ENCODE data around the gene RIOK3. TPM values are rescaled to one million over a fixed set of nuclear protein-coding genes. Genes with fewer than 3 reads are reported as not detected.
"Not testable (repeated sequence)": the region's sequence is repeated elsewhere in the genome, so short reads cannot be mapped to it uniquely, and the experiment has no call there.

RIOK3 gene
- total RNA-seq, 5 donors from 2014 or later (not counting 1 experiment from before 2014, with no cell fraction given): 63.1 to 99.2 (median 65.3) TPM

DNA sequence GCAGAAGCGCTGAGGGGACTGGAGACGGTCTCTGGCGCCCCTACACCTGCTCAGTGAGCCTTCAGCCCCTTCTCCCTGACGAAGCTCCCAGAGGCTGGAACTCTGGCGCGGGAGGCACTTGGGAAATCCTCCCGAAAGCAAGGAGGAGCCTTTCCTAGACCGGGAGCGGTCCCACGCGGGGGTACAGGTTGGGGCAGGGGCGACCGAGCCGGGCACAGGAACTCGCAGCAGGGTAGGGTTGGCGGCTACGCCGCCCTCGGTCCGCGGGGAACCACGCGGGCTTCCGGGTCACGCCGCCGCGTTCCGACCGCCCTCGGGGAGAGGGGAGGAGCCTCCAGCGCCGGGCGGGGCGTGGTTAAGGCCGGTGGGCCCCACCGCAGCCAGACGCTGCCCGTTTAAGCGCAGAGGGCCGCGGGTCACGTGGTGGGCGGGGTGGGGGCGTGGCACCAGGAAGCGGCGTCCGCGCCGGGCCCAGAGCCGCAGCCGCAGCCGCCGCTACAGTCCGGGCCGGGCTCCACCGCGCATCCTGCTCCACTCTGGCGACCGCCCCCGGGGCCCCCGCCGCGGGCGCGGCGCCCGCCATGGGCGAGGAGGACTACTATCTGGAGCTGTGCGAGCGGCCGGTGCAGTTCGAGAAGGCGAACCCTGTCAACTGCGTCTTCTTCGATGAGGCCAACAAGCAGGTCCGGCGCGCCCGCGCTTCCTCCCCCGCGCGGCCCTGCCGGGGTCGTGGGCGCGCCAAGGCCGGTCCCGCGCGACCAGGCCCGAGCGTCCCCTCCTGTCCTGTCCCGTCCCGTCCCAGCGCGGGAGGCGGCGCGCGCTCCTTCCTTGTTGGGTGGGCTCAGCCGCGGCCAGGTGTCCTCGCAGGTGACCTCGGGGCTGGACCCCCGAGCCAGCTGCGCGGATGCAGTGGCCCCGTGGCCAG lies 50.2 kb downstream of the RIOK3 start, which contains the start of gene RMC1:
TSS of gene RMC1 (plus strand) at position 474 of the 925 bp plus-strand sequence. CDS start at position 582, 108 bp downstream.
- Histone ChIP-seq H3K27me3 (replicated peaks in 1 of 2; ENCODE audit: control insufficient read depth in 2 of 2, extremely low read depth in 1 of 2, insufficient read depth in 2 of 2, low read length in 1 of 2) (no peaks in the 10 kb centered on the region), H3K27ac (ENCODE audit: low read length) (peak within 1 kb of the TSS; percentile 83), H3K36me3 (ENCODE audit: control insufficient read depth in 2 of 2, extremely low read depth in 1 of 2, insufficient read depth in 1 of 2, low read length in 1 of 2) (peaks cover 6 to 14% of the 10 kb centered on the region in 2 donors), H3K4me3 (ENCODE audit: control insufficient read depth in 1 of 2, extremely low read depth in 1 of 2, low read length in 1 of 2) (peak within 1 kb of the TSS; percentile 59 to 77), H3K9me3 (no peaks in the 10 kb centered on the region), H3K4me1 (ENCODE audit: control insufficient read depth in 1 of 2, extremely low read depth in 1 of 2, insufficient read depth in 2 of 2, low read length in 2 of 2) (peaks cover 6 to 40% of the 10 kb centered on the region in 2 experiments)
- POLR2A ChIA-PET: no interaction called here
- Mint-ChIP-seq H3K27ac (peak within 1 kb of the TSS; percentile 91 to 95), H3K9me3 (no peaks in the 10 kb centered on the region), H3K36me3 (peaks cover 10% of the 10 kb centered on the region), H3K27me3 (no peaks in the 10 kb centered on the region), H3K4me3 (peak within 1 kb of the TSS; percentile 93 to 99 (median 96)), H3K4me1 (peaks cover 52 to 65% (median 56%) of the 10 kb centered on the region in 3 donors)
- CTCF ChIA-PET: interaction anchor here in 1 of 2 donors (0.9 to 1.6 kb wide), 2 partner anchors 15 to 50 kb away, joined by 3 to 4 read pairs; partner anchors contain the start of gene RIOK3
- DNase-seq (peak; percentile 88 to 99 (median 96)), ATAC-seq (replicated peaks in 1 of 4) (peak; percentile 90 to 96 (median 94))
- WGBS (ENCODE audit: insufficient coverage): under 1% methylated on average over 110 of the region's 110 CpGs

DNA sequence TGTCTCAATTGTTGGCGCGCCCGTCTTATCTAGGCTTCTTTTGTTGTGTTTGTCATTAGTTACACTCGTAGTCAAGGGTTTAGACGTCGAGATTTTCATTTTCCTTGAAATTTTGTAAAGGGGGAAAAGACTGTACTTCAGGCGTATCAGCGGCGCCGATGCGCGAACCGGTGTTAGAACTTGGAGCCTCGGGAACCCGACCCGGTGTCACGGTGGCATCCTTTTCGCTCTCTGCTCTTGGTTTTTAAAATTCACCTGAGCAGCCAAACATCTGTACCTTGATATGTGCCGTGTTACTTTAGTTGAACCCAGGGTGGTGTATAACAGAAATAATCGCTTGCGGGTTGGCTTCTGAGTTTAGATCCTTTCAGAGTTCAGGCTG lies 50.9 kb downstream of the RIOK3 start:
- ATAC-seq (replicated peaks in 1 of 4) (no peak), DNase-seq (peak in 3 of 35 experiments; percentile 9 to 38 (median 14))
- Histone ChIP-seq H3K27ac (ENCODE audit: low read length) (peak overlapping the region; percentile 14), H3K9me3 (no peaks in the 10 kb centered on the region), H3K4me1 (ENCODE audit: control insufficient read depth in 1 of 2, extremely low read depth in 1 of 2, insufficient read depth in 2 of 2, low read length in 2 of 2) (peaks cover 6 to 34% of the 10 kb centered on the region in 2 experiments), H3K27me3 (replicated peaks in 1 of 2; ENCODE audit: control insufficient read depth in 2 of 2, extremely low read depth in 1 of 2, insufficient read depth in 2 of 2, low read length in 1 of 2) (no peaks in the 10 kb centered on the region), H3K36me3 (ENCODE audit: control insufficient read depth in 2 of 2, extremely low read depth in 1 of 2, insufficient read depth in 1 of 2, low read length in 1 of 2) (peaks cover 6 to 20% of the 10 kb centered on the region in 2 donors), H3K4me3 (ENCODE audit: control insufficient read depth in 1 of 2, extremely low read depth in 1 of 2, low read length in 1 of 2) (peak overlapping the region; percentile 57 to 71)
- H3K27me3 Mint-ChIP-seq: no peaks in the 10 kb centered on the region
- ChIA-PET CTCF (interaction anchor here in 1 of 2 donors (1.2 to 1.6 kb wide), 2 partner anchors 51 to 199 kb away, joined by 4 read pairs; partner anchors contain the start of gene RIOK3), POLR2A (no interaction called here)
- H3K4me1 Mint-ChIP-seq: peaks cover 49 to 62% (median 59%) of the 10 kb centered on the region in 3 donors
- peak overlapping the region; percentile 90 to 91 for H3K27ac Mint-ChIP-seq
- peaks cover 13% of the 10 kb centered on the region for H3K36me3 Mint-ChIP-seq
- H3K9me3 Mint-ChIP-seq: no peaks in the 10 kb centered on the region
- WGBS (ENCODE audit: insufficient coverage): 0% methylated on average over 19 of the region's 21 CpGs
- peak overlapping the region; percentile 93 to 99 (median 96) for H3K4me3 Mint-ChIP-seq

GRCh38 chr18:23504720-23505119 lies 51.6 kb downstream of the RIOK3 start:
- CTCF ChIA-PET: interaction anchor here (0.7 to 1.6 kb wide), 6 partner anchors 10 to 199 kb away, joined by 3 to 4 read pairs (median 4); partner anchors contain the start of gene RIOK3 (in 1 of the 2)

DNA sequence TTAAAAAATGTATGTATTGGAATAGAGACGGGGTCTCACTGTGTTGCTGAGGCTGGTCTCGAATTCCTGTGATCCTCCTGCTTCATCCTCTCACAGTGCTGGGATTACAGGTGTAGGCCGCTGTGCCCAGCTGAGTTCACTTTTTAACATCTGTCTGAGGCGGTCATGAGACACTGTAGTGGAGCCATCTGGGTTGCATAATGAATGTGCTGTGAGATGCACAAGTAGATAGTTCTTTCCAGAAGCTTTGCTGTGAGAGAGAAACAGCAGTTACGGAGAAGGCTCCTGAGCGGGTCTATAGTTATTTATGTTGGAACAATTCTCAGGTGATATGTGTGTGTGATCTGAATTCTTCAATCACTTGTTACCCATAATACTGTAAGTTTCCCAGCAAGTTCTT lies 53.3 kb downstream of the RIOK3 start:
- WGBS (ENCODE audit: insufficient coverage): 80% methylated on average over 1 of the region's 6 CpGs
- DNase-seq: no peak
- no peaks in the 10 kb centered on the region for H3K9me3 Mint-ChIP-seq
- ChIA-PET CTCF (interaction anchor here (0.7 kb wide), 2 partner anchors 10 to 16 kb away, joined by 3 read pairs; no protein-coding TSS in a partner anchor), POLR2A (interaction anchor here in 1 of 2 donors (0.7 kb wide), 1 partner anchor 1901 kb away, joined by 3 read pairs; no protein-coding TSS in a partner anchor)
- peaks cover 24% of the 10 kb centered on the region for H3K36me3 Mint-ChIP-seq
- ATAC-seq (replicated peaks in 1 of 4): no peak
- no peak overlapping the region for H3K4me3 Mint-ChIP-seq
- no peak overlapping the region for H3K27ac Mint-ChIP-seq
- Histone ChIP-seq H3K27me3 (replicated peaks in 1 of 2; ENCODE audit: control insufficient read depth in 2 of 2, extremely low read depth in 1 of 2, insufficient read depth in 2 of 2, low read length in 1 of 2) (no peaks in the 10 kb centered on the region), H3K9me3 (no peaks in the 10 kb centered on the region), H3K4me3 (ENCODE audit: control insufficient read depth in 1 of 2, extremely low read depth in 1 of 2, low read length in 1 of 2) (no peak overlapping the region), H3K36me3 (ENCODE audit: control insufficient read depth in 2 of 2, extremely low read depth in 1 of 2, insufficient read depth in 1 of 2, low read length in 1 of 2) (peaks cover 6 to 39% of the 10 kb centered on the region in 2 donors), H3K4me1 (ENCODE audit: control insufficient read depth in 1 of 2, extremely low read depth in 1 of 2, insufficient read depth in 2 of 2, low read length in 2 of 2) (peaks cover 6 to 30% of the 10 kb centered on the region in 2 experiments), H3K27ac (ENCODE audit: low read length) (no peak overlapping the region)
- peaks cover 46 to 57% (median 55%) of the 10 kb centered on the region in 3 donors for H3K4me1 Mint-ChIP-seq
- H3K27me3 Mint-ChIP-seq: no peaks in the 10 kb centered on the region

More at GRCh38 chr18:23504720-23505119, 51.6 kb downstream of the RIOK3 start:
- POLR2A ChIA-PET: no interaction called here
- DNase-seq: peak in 1 of 35 experiments; percentile 46
- H3K4me1 Mint-ChIP-seq: peaks cover 44 to 57% (median 56%) of the 10 kb centered on the region in 3 donors
- peak overlapping the region in 1 of 2 donors; percentile 57 for H3K4me3 ChIP-seq (ENCODE audit: control insufficient read depth in 1 of 2, extremely low read depth in 1 of 2, low read length in 1 of 2)
- peaks cover 13% of the 10 kb centered on the region for H3K36me3 Mint-ChIP-seq
- H3K36me3 ChIP-seq (ENCODE audit: control insufficient read depth in 2 of 2, extremely low read depth in 1 of 2, insufficient read depth in 1 of 2, low read length in 1 of 2): peaks cover 6 to 28% of the 10 kb centered on the region in 2 donors
- no peak for ATAC-seq (replicated peaks in 1 of 4)
- peak overlapping the region; percentile 14 for H3K27ac ChIP-seq (ENCODE audit: low read length)
- H3K4me3 Mint-ChIP-seq: peak overlapping the region; percentile 93 to 99 (median 96)
- no peaks in the 10 kb centered on the region for H3K9me3 Mint-ChIP-seq
- H3K4me1 ChIP-seq (ENCODE audit: control insufficient read depth in 1 of 2, extremely low read depth in 1 of 2, insufficient read depth in 2 of 2, low read length in 2 of 2): peaks cover 6 to 30% of the 10 kb centered on the region in 2 experiments
- H3K27ac Mint-ChIP-seq: peak overlapping the region; percentile 90 to 91
- 40% methylated on average over 1 of the region's 3 CpGs for WGBS (ENCODE audit: insufficient coverage)
- no peaks in the 10 kb centered on the region for H3K9me3 ChIP-seq
- no peaks in the 10 kb centered on the region for H3K27me3 Mint-ChIP-seq
- H3K27me3 ChIP-seq (replicated peaks in 1 of 2; ENCODE audit: control insufficient read depth in 2 of 2, extremely low read depth in 1 of 2, insufficient read depth in 2 of 2, low read length in 1 of 2): no peaks in the 10 kb centered on the region

- not testable (repeated sequence) for H3K27ac Mint-ChIP-seq
Measured at GRCh38 chr18:23510923-23511322, 57.8 kb downstream of the RIOK3 start.

GRCh38 chr18:23512216-23512615 lies 59.1 kb downstream of the RIOK3 start:
- peaks cover 6 to 66% of the 10 kb centered on the region in 2 donors for H3K36me3 ChIP-seq (ENCODE audit: control insufficient read depth in 2 of 2, extremely low read depth in 1 of 2, insufficient read depth in 1 of 2, low read length in 1 of 2)
- ATAC-seq (replicated peaks in 1 of 4); POLR2A ChIA-PET; H3K4me3 Mint-ChIP-seq; H3K4me1 ChIP-seq (ENCODE audit: control insufficient read depth in 1 of 2, extremely low read depth in 1 of 2, insufficient read depth in 2 of 2, low read length in 2 of 2); H3K27me3 ChIP-seq (replicated peaks in 1 of 2; ENCODE audit: control insufficient read depth in 2 of 2, extremely low read depth in 1 of 2, insufficient read depth in 2 of 2, low read length in 1 of 2); H3K9me3 Mint-ChIP-seq; H3K4me3 ChIP-seq (ENCODE audit: control insufficient read depth in 1 of 2, extremely low read depth in 1 of 2, low read length in 1 of 2); H3K27me3 Mint-ChIP-seq; DNase-seq; CTCF ChIA-PET; H3K9me3 ChIP-seq: not testable (repeated sequence)
- Mint-ChIP-seq H3K27ac (peak overlapping the region; percentile 73 to 88), H3K36me3 (peaks cover 34% of the 10 kb centered on the region), H3K4me1 (peaks cover 32 to 39% (median 36%) of the 10 kb centered on the region in 3 donors)
- H3K27ac ChIP-seq (ENCODE audit: low read length): peak overlapping the region; percentile 32
- WGBS (ENCODE audit: insufficient coverage): no CpG with 5 or more reads among the region's 7 CpGs

More at GRCh38 chr18:23510923-23511322, 57.8 kb downstream of the RIOK3 start:
- not testable (repeated sequence) for H3K27me3 Mint-ChIP-seq; H3K4me1 ChIP-seq (ENCODE audit: control insufficient read depth in 1 of 2, extremely low read depth in 1 of 2, insufficient read depth in 2 of 2, low read length in 2 of 2); ATAC-seq (replicated peaks in 1 of 4); H3K27me3 ChIP-seq (replicated peaks in 1 of 2; ENCODE audit: control insufficient read depth in 2 of 2, extremely low read depth in 1 of 2, insufficient read depth in 2 of 2, low read length in 1 of 2); H3K9me3 ChIP-seq; H3K4me3 ChIP-seq (ENCODE audit: control insufficient read depth in 1 of 2, extremely low read depth in 1 of 2, low read length in 1 of 2); H3K4me3 Mint-ChIP-seq; H3K27ac ChIP-seq (ENCODE audit: low read length); DNase-seq; H3K9me3 Mint-ChIP-seq
- Mint-ChIP-seq H3K36me3 (peaks cover 34% of the 10 kb centered on the region), H3K4me1 (peaks cover 36 to 45% (median 41%) of the 10 kb centered on the region in 3 donors)
- peaks cover 6 to 65% of the 10 kb centered on the region in 2 donors for H3K36me3 ChIP-seq (ENCODE audit: control insufficient read depth in 2 of 2, extremely low read depth in 1 of 2, insufficient read depth in 1 of 2, low read length in 1 of 2)
- ChIA-PET POLR2A (interaction anchor here (0.6 to 0.7 kb wide), 2 partner anchors 30 to 393 kb away, joined by 4 to 8 read pairs; no protein-coding TSS in a partner anchor), CTCF (interaction anchor here (0.5 to 0.8 kb wide), 4 partner anchors 23 to 192 kb away, joined by 3 to 5 read pairs (median 4); no protein-coding TSS in a partner anchor)
- no CpG with 5 or more reads among the region's 2 CpGs for WGBS (ENCODE audit: insufficient coverage)

All from T-cell (primary cell).